Mesothelial cell of epicardium (in vitro differentiated cells): ENCODE measurements around the gene SEC31B. TPM values are rescaled to one million over a fixed set of nuclear protein-coding genes. Genes with fewer than 3 reads are reported as not detected.

Source experiments
- DNase-seq, 2 experiments: peaks; one replicate each; pipeline ENCODE4 v3.0.0; 2021; ENCODE audit warnings: low spot score in 2 of 2; ENCODE audit not compliant: unreplicated experiment in 2 of 2
- H3K27ac Mint-ChIP-seq: 2 replicates; pipeline ENCODE4 v1.8.0; 2021; ENCODE audit warnings: mixed read lengths
- H3K27me3 Mint-ChIP-seq: 2 replicates; pipeline ENCODE4 v1.8.0; 2021; ENCODE audit warnings: low read depth, mixed read lengths
- H3K36me3 Mint-ChIP-seq: 2 replicates; pipeline ENCODE4 v1.8.0; 2021; ENCODE audit warnings: mixed read lengths
- H3K4me1 Mint-ChIP-seq: 2 replicates; pipeline ENCODE4 v1.8.0; 2021; ENCODE audit warnings: mixed read lengths
- H3K4me3 Mint-ChIP-seq: 2 replicates; pipeline ENCODE4 v1.8.0; 2021; ENCODE audit warnings: mild to moderate bottlenecking, moderate library complexity, mixed read lengths
- H3K9me3 Mint-ChIP-seq: 2 replicates; pipeline ENCODE4 v1.8.0; 2021; ENCODE audit warnings: mixed read lengths
- total RNA-seq: library from RNA; stranded (reverse); gene quantifications from 3 replicates; pipeline ENCODE4 v1.2.1, GENCODE V29; 2021
- TF ChIP-seq, protein P1 (sequence below): fragments of 200-600 bp; sonication (generic); IDR thresholded peaks from one replicate; pipeline ENCODE4 v1.5.0; 2021; ENCODE audit warnings: antibody characterized with exemption; ENCODE audit not compliant: unreplicated experiment

The SEC31B gene
- total RNA-seq, 1 donor from 2014 or later: 30.2 TPM

DNA sequence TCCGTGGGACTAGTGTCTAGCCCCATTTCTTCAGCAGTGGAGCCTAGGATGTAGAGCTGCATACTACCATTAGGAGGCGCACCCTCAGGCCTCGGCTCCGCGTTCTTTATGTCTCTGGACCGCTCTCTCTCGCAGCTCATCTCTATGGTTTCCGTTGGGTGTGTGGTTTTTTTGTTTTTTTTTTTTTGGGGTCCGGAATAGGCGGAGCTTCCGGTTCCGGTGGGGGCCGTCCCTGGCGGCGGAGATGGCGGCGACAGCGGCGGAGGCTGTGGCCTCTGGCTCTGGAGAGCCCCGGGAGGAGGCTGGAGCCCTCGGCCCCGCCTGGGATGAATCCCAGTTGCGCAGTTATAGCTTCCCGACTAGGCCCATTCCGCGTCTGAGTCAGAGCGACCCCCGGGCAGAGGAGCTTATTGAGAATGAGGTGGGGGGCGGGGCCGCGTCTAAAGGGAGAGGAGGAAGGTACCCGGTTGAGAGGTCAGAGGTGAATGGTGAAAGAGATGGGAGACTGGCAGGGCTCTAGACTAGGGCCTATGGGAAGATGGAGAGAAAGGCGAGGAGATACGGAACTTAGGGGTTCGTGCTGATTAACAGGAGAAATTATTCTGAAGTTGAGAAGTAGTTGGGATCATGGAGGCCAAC is 16.2 kb upstream of the SEC31B start, which contains the start of gene HIF1AN:
TSS of gene HIF1AN (plus strand) at position 229 of the 639 bp plus-strand sequence. CDS start at position 245, 16 bp downstream.
- H3K4me1 Mint-ChIP-seq: peaks cover 3% of the 10 kb centered on the region
- TF ChIP-seq, protein P1, sequence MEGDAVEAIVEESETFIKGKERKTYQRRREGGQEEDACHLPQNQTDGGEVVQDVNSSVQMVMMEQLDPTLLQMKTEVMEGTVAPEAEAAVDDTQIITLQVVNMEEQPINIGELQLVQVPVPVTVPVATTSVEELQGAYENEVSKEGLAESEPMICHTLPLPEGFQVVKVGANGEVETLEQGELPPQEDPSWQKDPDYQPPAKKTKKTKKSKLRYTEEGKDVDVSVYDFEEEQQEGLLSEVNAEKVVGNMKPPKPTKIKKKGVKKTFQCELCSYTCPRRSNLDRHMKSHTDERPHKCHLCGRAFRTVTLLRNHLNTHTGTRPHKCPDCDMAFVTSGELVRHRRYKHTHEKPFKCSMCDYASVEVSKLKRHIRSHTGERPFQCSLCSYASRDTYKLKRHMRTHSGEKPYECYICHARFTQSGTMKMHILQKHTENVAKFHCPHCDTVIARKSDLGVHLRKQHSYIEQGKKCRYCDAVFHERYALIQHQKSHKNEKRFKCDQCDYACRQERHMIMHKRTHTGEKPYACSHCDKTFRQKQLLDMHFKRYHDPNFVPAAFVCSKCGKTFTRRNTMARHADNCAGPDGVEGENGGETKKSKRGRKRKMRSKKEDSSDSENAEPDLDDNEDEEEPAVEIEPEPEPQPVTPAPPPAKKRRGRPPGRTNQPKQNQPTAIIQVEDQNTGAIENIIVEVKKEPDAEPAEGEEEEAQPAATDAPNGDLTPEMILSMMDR: peak; percentile 71
- no peak within 1 kb of the TSS for H3K27ac Mint-ChIP-seq
- H3K9me3 Mint-ChIP-seq: no peaks in the 10 kb centered on the region
- H3K27me3 Mint-ChIP-seq: no peaks in the 10 kb centered on the region
- DNase-seq: peak; percentile 64 to 80
- H3K4me3 Mint-ChIP-seq: no peak within 1 kb of the TSS
- H3K36me3 Mint-ChIP-seq: peaks cover 11% of the 10 kb centered on the region

DNA sequence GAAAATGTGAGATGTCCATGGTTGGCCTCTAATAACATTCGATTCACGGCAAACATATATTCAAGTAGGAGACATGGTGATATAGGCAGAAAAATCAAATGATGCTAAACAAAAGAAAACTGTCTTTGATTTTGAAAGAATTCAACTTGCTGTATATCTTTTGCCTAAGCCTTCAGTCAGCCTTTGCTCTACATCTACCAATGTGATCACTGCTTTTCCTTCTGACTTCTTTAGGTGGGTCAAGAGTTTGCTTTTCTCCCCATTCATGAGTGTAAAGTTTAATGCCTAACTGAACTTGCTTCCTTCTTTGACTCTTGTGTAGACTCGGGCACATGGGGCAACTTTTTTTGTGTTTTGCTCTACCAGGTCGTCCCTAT is 15.7 kb upstream of the SEC31B start:
- no peaks in the 10 kb centered on the region for H3K27me3 Mint-ChIP-seq
- H3K36me3 Mint-ChIP-seq: peaks cover 6% of the 10 kb centered on the region
- H3K4me3 Mint-ChIP-seq: no peak overlapping the region

DNA sequence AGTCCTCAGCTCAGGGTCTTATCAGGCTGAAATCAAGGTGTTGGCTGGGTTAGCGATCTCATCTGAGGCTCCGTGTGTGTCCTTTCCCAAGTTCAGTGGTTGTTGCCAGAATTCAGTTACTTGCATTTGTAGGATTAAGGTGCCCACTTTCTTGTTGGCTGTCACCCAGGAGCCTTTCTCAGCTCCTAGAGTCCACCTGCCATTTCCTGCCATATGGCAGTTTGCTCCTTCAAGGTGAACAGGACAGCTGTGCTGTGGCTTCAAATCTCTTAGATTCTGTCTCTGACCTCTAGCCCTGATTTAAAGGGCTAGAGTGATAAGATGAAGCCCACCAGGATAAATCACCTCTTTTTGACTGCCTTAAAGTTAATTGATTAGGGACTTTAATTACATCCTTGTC is 15.1 kb upstream of the SEC31B start:
- peaks cover 8% of the 10 kb centered on the region for H3K4me1 Mint-ChIP-seq
- no peak for DNase-seq
- H3K4me3 Mint-ChIP-seq: no peak overlapping the region
- no peaks in the 10 kb centered on the region for H3K9me3 Mint-ChIP-seq
- peaks cover 4% of the 10 kb centered on the region for H3K36me3 Mint-ChIP-seq
- no peak overlapping the region for H3K27ac Mint-ChIP-seq
- TF ChIP-seq, protein P1: no peak
- H3K27me3 Mint-ChIP-seq: no peaks in the 10 kb centered on the region

More for the DNA sequence above, 15.7 kb upstream of the SEC31B start:
- Mint-ChIP-seq H3K9me3 (no peaks in the 10 kb centered on the region), H3K4me1 (peaks cover 4% of the 10 kb centered on the region), H3K27ac (no peak overlapping the region)
- TF ChIP-seq, protein P1: no peak
- no peak for DNase-seq

DNA sequence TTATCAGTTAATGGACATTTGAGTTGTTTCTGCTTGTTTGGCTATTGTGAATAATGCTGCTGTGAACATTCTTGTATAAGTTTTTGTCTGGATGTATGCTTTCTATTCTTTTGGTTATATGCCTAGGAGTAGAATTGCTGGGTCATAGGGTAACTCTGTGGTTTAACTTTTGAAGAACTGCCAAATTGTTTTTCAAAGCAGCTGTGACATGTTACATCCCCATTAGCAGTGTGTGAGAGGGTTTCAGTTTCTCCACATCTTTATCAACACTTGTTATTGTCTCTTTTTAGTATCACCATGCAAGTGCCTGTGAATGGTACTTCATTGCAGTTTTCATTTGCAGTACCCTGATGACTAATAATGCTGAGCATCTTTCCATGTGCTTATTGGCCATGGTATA is 12.1 kb upstream of the SEC31B start:
- no peaks in the 10 kb centered on the region for H3K27me3 Mint-ChIP-seq
- H3K27ac Mint-ChIP-seq: no peak overlapping the region
- DNase-seq: no peak
- H3K36me3 Mint-ChIP-seq: peaks cover 2% of the 10 kb centered on the region
- H3K4me1 Mint-ChIP-seq: peaks cover 14% of the 10 kb centered on the region
- H3K9me3 Mint-ChIP-seq: no peaks in the 10 kb centered on the region
- H3K4me3 Mint-ChIP-seq: no peak overlapping the region
- TF ChIP-seq, protein P1: no peak

DNA sequence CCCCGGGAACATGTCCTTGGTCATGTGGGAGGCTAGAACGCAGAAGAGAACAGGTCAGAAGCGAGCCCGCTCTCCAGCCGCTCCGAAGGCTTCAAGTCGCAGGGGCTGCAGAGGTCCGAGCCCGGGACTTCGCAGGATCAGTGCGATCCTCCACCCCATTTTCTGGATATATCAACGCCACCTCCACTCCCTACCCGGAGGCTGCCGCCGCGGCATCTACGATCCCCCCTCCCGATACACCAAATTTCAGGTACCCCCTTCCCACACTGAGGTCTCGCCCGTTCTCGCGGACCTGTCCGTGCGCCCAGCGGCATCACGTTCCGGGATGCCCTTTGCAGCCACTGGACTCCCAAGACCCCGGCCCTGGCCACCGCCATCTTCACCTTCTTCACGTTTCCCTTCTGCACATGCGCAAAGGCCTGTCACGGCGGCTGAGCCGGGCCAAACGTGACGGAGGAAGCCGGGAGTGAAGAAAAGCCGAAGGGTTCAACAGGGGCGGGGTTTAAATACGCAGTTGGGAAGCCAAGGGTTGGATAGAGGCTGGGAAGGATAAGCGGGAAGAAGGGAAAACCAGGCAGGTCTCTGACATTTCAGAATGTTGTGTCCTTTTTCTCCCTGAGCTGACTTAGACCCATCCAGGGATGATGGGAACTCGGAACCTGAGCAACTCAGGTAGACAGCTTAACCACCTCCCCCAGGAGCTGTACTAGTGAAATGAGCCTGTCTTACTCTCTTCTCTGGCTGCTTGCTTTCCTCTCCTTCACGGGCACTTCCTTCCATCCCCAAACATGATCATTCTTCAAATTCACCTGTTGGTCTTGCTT is 10.0 kb upstream of the SEC31B start, which contains the start of gene NDUFB8:
TSS of gene NDUFB8 (minus strand) at position 397 of the 824 bp plus-strand sequence. CDS start at position 377, 20 bp downstream.
- H3K9me3 Mint-ChIP-seq: no peaks in the 10 kb centered on the region
- peaks cover 14% of the 10 kb centered on the region for H3K4me1 Mint-ChIP-seq
- no peaks in the 10 kb centered on the region for H3K27me3 Mint-ChIP-seq
- peak within 1 kb of the TSS; percentile 99 for H3K4me3 Mint-ChIP-seq
- TF ChIP-seq, protein P1: no peak
- peak; percentile 68 to 86 for DNase-seq
- H3K27ac Mint-ChIP-seq: peak within 1 kb of the TSS; percentile 94
- H3K36me3 Mint-ChIP-seq: peaks cover 10% of the 10 kb centered on the region
